Endothelial cell of umbilical vein (primary cell): ENCODE results near the gene SPRY4. TPM values are rescaled to one million over a fixed set of nuclear protein-coding genes. Genes with fewer than 3 reads are reported as not detected.
"Not testable (repeated sequence)": the region's sequence is repeated elsewhere in the genome, so short reads cannot be mapped to it uniquely, and the experiment has no call there.

Source experiments
- BruUV-seq: library from RNA; stranded (reverse); fragments of 400-500 nt; replicated peaks from 2 replicates; lab custom pipeline; 2021; lab: Mats Ljungman, UMichigan
- CTCF ChIA-PET: fragments of 300-600, 350-600 bp; sonication (Branson Sonifier 250); formaldehyde crosslinking; loops from one replicate; lab custom pipeline; 2021; ENCODE audit warnings: antibody characterized with exemption, inconsistent platforms; lab: Charles Lee
- POLR2A ChIA-PET: fragments of 300-600, 350-600 bp; sonication (Branson Sonifier 250); formaldehyde crosslinking; loops from one replicate; lab custom pipeline; 2021; ENCODE audit warnings: antibody characterized with exemption, inconsistent platforms; lab: Charles Lee
- DNase-seq: peaks from one replicate; pipeline ENCODE4 v3.0.0-alpha.2; 2011; ENCODE audit warnings: low read depth, low spot score
- FAIRE-seq: peaks from 2 replicates; lab custom pipeline; 2011; peaks lifted over from hg19 to GRCh38; lab: Jason Lieb, UNC
- H2AFZ ChIP-seq: 2 replicates; pipeline ENCODE4 v1.6.0; 2012; ENCODE audit warnings: low read depth, low read length, control low read depth, inconsistent platforms
- H3K27ac ChIP-seq: 2 replicates; pipeline ENCODE4 v1.5.1; 2011; ENCODE audit warnings: low read depth, mild to moderate bottlenecking, control low read depth, low read length, moderate library complexity; ENCODE audit not compliant: insufficient read depth
- H3K27me3 ChIP-seq, 2 experiments: 2 replicates each; pipeline versions ENCODE4 v1.6.0 to v1.6.1; 2011; ENCODE audit warnings: low read length in 2 of 2, mixed read lengths in 1 of 2; ENCODE audit not compliant: control insufficient read depth in 2 of 2, insufficient read depth in 2 of 2
- H3K36me3 ChIP-seq, 2 experiments: 2 replicates in 1 of 2; 3 replicates in 1 of 2; pipeline ENCODE4 v1.5.1; 2011; ENCODE audit warnings: low read length in 2 of 2, mild to moderate bottlenecking in 1 of 2, moderate library complexity in 1 of 2; ENCODE audit not compliant: control insufficient read depth in 2 of 2, insufficient read depth in 2 of 2; ENCODE audit errors: extremely low read depth in 1 of 2
- H3K4me1 ChIP-seq: 3 replicates; pipeline ENCODE4 v1.5.1; 2011; ENCODE audit warnings: mild to moderate bottlenecking, low read length; ENCODE audit not compliant: control insufficient read depth, insufficient read depth; ENCODE audit errors: extremely low read depth
- H3K4me2 ChIP-seq: 2 replicates; pipeline ENCODE4 v1.6.1; 2011; ENCODE audit warnings: low read length, control low read depth, mixed read lengths; ENCODE audit not compliant: insufficient read depth
- H3K4me3 ChIP-seq, 3 experiments: fragments of 200-600 bp in 1 of 3; sonication (generic), shearing (Covaris generic) in 1 of 3; replicated peaks in 1 of 3; 2 replicates each; pipeline ENCODE4 v1.5.1; 2011 to 2016; ENCODE audit warnings: control low read depth in 3 of 3, low read length in 3 of 3, mild to moderate bottlenecking in 2 of 3, inconsistent platforms in 1 of 3, low read depth in 1 of 3, moderate library complexity in 1 of 3; ENCODE audit not compliant: insufficient read depth in 1 of 3
- H3K79me2 ChIP-seq: 2 replicates; pipeline ENCODE4 v1.6.0; 2012; ENCODE audit warnings: low read length, inconsistent platforms; ENCODE audit not compliant: control insufficient read depth, insufficient read depth
- H3K9ac ChIP-seq: replicated peaks from 2 replicates; pipeline ENCODE3; 2011; ENCODE audit warnings: low read length, control low read depth; ENCODE audit not compliant: insufficient read depth; ENCODE audit errors: extremely low read depth
- H3K9me1 ChIP-seq: replicated peaks from 3 replicates; pipeline ENCODE4 v1.6.0; 2011; ENCODE audit warnings: mild to moderate bottlenecking, low read length; ENCODE audit not compliant: control insufficient read depth, insufficient read depth; ENCODE audit errors: extremely low read depth
- H3K9me3 ChIP-seq: replicated peaks from 2 replicates; pipeline ENCODE4 v1.5.1; 2012; ENCODE audit warnings: low read length, inconsistent platforms; ENCODE audit not compliant: control insufficient read depth, insufficient read depth
- H4K20me1 ChIP-seq: replicated peaks from 2 replicates; pipeline ENCODE3; 2011; ENCODE audit warnings: mild to moderate bottlenecking, low read length; ENCODE audit not compliant: control insufficient read depth, insufficient read depth; ENCODE audit errors: extremely low read depth
- EZH2 ChIP-seq: IDR thresholded peaks from 2 replicates; pipeline ENCODE4 v1.6.1; 2012; ENCODE audit warnings: borderline replicate concordance, low read depth, mild to moderate bottlenecking, moderate library complexity, low read length, inconsistent platforms; ENCODE audit not compliant: severe bottlenecking
- FOS ChIP-seq: IDR thresholded peaks from 2 replicates; pipeline ENCODE4 v1.6.1; 2011; ENCODE audit warnings: mild to moderate bottlenecking, low read length, moderate library complexity, borderline replicate concordance; ENCODE audit not compliant: insufficient read depth
- GATA2 ChIP-seq: IDR thresholded peaks from 2 replicates; pipeline ENCODE4 v1.7.0; 2011; ENCODE audit warnings: low read depth, mild to moderate bottlenecking, moderate library complexity, mixed read lengths, low read length; ENCODE audit not compliant: insufficient read length, insufficient read depth
- JUN ChIP-seq: IDR thresholded peaks from 2 replicates; pipeline ENCODE4 v1.6.1; 2011; ENCODE audit warnings: borderline replicate concordance, low read depth; ENCODE audit not compliant: insufficient read length, insufficient read depth
- MYC ChIP-seq: IDR thresholded peaks from one replicate; pipeline ENCODE4 v1.6.1; 2011; ENCODE audit warnings: mild to moderate bottlenecking, low read depth, low read length
- POLR2A ChIP-seq: IDR thresholded peaks from 2 replicates; pipeline ENCODE4 v1.6.1; 2012; ENCODE audit warnings: low read depth, mild to moderate bottlenecking, control low read depth, low read length
- POLR2AphosphoS5 ChIP-seq: IDR thresholded peaks from 2 replicates; pipeline ENCODE4 v1.6.1; 2012; ENCODE audit warnings: low read depth, mild to moderate bottlenecking, control low read depth, low read length, moderate library complexity; ENCODE audit not compliant: insufficient read depth
- dilution Hi-C: fragments of 300-500 bp; cut with MboI; formaldehyde crosslinking; loops from one replicate; pipeline ENCODE4 v1.15.0; 2019; ENCODE audit warnings: low sequenced_read_pairs; ENCODE audit not compliant: extremely low pct_ligation_motif_present
- intact Hi-C: fragments of 100-400 bp; cut with micrococcal nuclease; formaldehyde crosslinking; loops from one replicate; pipeline ENCODE4 v1.10.0; 2022
- polyA plus RNA-seq, 4 experiments: library from polyadenylated mRNA; depleted of rRNA in 3 of 4; stranded (reverse) in 3 of 4; unstranded in 1 of 4; fragments of >200 nt; gene quantifications; 2 replicates each; pipeline versions ENCODE4 v1.2.1 to v1.2.3, GENCODE V29; 2011 to 2012; ENCODE audit warnings: missing spikeins in 1 of 4
- total RNA-seq: library from RNA; stranded (reverse); gene quantifications from 2 replicates; pipeline ENCODE4 v1.2.3, GENCODE V29; 2021
- TF ChIP-seq, protein P1 (sequence below), 2 donors: IDR thresholded peaks; 1 replicate in 1 of 2; 2 replicates in 1 of 2; pipeline ENCODE4 v1.5.1; 2011; ENCODE audit warnings: low read length in 2 of 2, mild to moderate bottlenecking in 2 of 2, moderate library complexity in 2 of 2, control low read depth in 1 of 2, inconsistent platforms in 1 of 2, low read depth in 1 of 2; ENCODE audit not compliant: insufficient read depth in 1 of 2; ENCODE audit errors: extremely low read depth in 1 of 2
- TF ChIP-seq, protein P2 (sequence below): IDR thresholded peaks from 2 replicates; pipeline ENCODE4 v1.6.1; 2011; ENCODE audit not compliant: insufficient read depth, insufficient read length

The SPRY4 gene
- total and polyA plus RNA-seq, 2 donors (not counting 3 experiments of a cell fraction or from before 2014, with no cell fraction given): 9.3 to 33.9 TPM

DNA sequence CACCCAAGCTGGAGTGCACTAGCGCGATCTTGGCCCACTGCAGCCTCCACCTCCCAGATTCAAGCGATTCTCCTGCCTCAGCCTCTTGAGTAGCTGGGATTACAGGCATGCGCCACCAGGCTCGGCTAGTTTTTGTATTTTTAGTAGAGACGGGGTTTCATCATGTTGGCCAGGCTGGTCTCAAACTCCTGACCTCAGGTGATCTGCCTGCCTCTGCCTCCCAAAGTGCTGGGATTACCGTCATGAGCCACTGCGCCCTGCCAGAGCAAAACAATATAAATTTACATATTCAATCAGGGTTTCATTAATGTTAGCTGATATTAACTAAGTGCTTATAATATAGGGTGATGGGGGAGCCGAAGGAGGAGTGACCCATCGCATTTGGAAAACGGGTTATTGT lies 37.4 kb upstream of the SPRY4 start:
- BruUV-seq, H3K4me3 ChIP-seq, H3K27me3 ChIP-seq, H2AFZ ChIP-seq, FAIRE-seq, DNase-seq, H3K9me3 ChIP-seq, intact Hi-C loops, POLR2A ChIA-PET, H4K20me1 ChIP-seq, H3K79me2 ChIP-seq, H3K9me1 ChIP-seq, H3K36me3 ChIP-seq, dilution Hi-C loops: not testable (repeated sequence)
- CTCF ChIA-PET: interaction anchor here (0.7 to 1.3 kb wide), 3 partner anchors 13 to 186 kb away, joined by 3 to 5 read pairs (median 4); no protein-coding TSS in a partner anchor
- Histone ChIP-seq H3K9ac (peak overlapping the region; percentile 39), H3K27ac (peak overlapping the region; percentile 77), H3K4me2 (peak overlapping the region; percentile 33), H3K4me1 (peaks cover 32% of the 10 kb centered on the region)

DNA sequence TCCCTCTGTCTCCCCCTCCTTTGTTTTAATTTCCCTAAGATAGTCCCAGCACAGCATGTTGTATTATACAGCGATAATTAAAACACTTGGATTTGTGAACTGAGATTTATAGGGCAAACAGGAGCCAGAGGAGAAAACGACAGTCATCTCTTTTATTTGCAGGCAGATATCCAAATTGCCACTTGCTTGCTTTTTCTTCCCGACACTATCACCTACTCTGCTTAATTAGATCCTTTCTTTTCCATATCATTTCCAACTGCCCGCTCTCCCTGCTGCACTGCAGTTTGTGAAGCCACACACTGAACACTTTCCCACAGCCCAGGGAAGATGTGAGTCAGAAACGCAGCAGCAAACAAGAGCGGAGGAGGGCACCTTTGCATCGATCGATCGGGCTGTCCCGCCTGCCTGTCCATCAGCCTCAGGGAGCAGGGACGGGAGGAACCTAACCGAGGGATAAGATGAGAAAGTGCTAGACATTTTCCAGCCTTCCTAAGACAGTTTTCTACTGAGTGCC lies 35.8 kb upstream of the SPRY4 start:
- Histone ChIP-seq H2AFZ (no peak overlapping the region), H3K4me3 (no peak overlapping the region), H3K9me3 (no peaks in the 10 kb centered on the region), H3K36me3 (no peaks in the 10 kb centered on the region), H3K4me1 (peaks cover 38% of the 10 kb centered on the region), H3K9ac (no peak overlapping the region), H3K27me3 (no peaks in the 10 kb centered on the region), H3K79me2 (no peaks in the 10 kb centered on the region), H3K27ac (no peak overlapping the region), H4K20me1 (no peaks in the 10 kb centered on the region), H3K9me1 (no peaks in the 10 kb centered on the region), H3K4me2 (no peak overlapping the region)
- ChIA-PET POLR2A (no interaction called here), CTCF (interaction anchor here (1.3 kb wide), 1 partner anchor 188 kb away, joined by 5 read pairs; no protein-coding TSS in a partner anchor)
- dilution Hi-C loops (no loop called here), intact Hi-C loops (no loop called here)
- no TSS peak for BruUV-seq
- TF ChIP-seq JUN (no peak), FOS (no peak), POLR2A (no peak), MYC (no peak), GATA2 (no peak), POLR2AphosphoS5 (no peak), EZH2 (no peak)
- TF ChIP-seq, protein P1, sequence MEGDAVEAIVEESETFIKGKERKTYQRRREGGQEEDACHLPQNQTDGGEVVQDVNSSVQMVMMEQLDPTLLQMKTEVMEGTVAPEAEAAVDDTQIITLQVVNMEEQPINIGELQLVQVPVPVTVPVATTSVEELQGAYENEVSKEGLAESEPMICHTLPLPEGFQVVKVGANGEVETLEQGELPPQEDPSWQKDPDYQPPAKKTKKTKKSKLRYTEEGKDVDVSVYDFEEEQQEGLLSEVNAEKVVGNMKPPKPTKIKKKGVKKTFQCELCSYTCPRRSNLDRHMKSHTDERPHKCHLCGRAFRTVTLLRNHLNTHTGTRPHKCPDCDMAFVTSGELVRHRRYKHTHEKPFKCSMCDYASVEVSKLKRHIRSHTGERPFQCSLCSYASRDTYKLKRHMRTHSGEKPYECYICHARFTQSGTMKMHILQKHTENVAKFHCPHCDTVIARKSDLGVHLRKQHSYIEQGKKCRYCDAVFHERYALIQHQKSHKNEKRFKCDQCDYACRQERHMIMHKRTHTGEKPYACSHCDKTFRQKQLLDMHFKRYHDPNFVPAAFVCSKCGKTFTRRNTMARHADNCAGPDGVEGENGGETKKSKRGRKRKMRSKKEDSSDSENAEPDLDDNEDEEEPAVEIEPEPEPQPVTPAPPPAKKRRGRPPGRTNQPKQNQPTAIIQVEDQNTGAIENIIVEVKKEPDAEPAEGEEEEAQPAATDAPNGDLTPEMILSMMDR (IDR thresholded peaks at IDR 0.05; ENCODE audit: extremely low read depth in 1 of 2, insufficient read depth in 1 of 2, low read depth in 1 of 2, low read length in 2 of 2): no peak
- TF ChIP-seq, protein P2, sequence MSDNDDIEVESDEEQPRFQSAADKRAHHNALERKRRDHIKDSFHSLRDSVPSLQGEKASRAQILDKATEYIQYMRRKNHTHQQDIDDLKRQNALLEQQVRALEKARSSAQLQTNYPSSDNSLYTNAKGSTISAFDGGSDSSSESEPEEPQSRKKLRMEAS: no peak
- FAIRE-seq (no peak), DNase-seq (peak; percentile 42)
